Stimulated activated CD8-positive, alpha-beta memory T cell treated with anti-CD3 and anti-CD28 coated beads, Interleukin-15, amount 100 ng/mL, for 4 hours (primary cell): ENCODE measurements around the gene KBTBD12.
"Not testable (repeated sequence)": the region's sequence is repeated elsewhere in the genome, so short reads cannot be mapped to it uniquely, and the experiment has no call there.

Experiments
- DNase-seq, 2 donors: peaks; one replicate each; pipeline ENCODE4 v3.0.0-alpha.2; 2020; ENCODE audit warnings: low read depth in 2 of 2

KBTBD12 gene

GRCh38 chr3:127915115-127915936 lies at the start of gene KBTBD12:
Gene KBTBD12, plus strand, starts transcription at chr3:127915232. Its CDS starts 7,830 bp downstream, at chr3:127923062.
- DNase-seq = no peak

- no peak for DNase-seq
Measured at GRCh38 chr3:127865941-127866340, 49.1 kb upstream of the KBTBD12 start.

GRCh38 chr3:127867412-127867811 lies 47.6 kb upstream of the KBTBD12 start:
- no peak for DNase-seq

- no peak for DNase-seq
Measured at GRCh38 chr3:127867986-127868385, 47.0 kb upstream of the KBTBD12 start.

GRCh38 chr3:127870156-127870555 lies 44.9 kb upstream of the KBTBD12 start:
- no peak for DNase-seq

GRCh38 chr3:127874097-127874496 lies 40.9 kb upstream of the KBTBD12 start:
- DNase-seq = not testable (repeated sequence)

GRCh38 chr3:127881586-127881985 lies 33.4 kb upstream of the KBTBD12 start:
- no peak for DNase-seq

GRCh38 chr3:127884041-127884440 lies 31.0 kb upstream of the KBTBD12 start:
- no peak for DNase-seq

- DNase-seq = no peak
Measured at GRCh38 chr3:127886231-127886955, 28.6 kb upstream of the KBTBD12 start.

GRCh38 chr3:127886956-127887231 lies 28.1 kb upstream of the KBTBD12 start:
- no peak for DNase-seq

- no peak for DNase-seq
Measured at GRCh38 chr3:127887321-127887720, 27.7 kb upstream of the KBTBD12 start.

- DNase-seq = no peak
Measured at GRCh38 chr3:127888156-127888555, 26.9 kb upstream of the KBTBD12 start.

- DNase-seq = no peak
Measured at GRCh38 chr3:127888564-127889107, 26.4 kb upstream of the KBTBD12 start.

GRCh38 chr3:127889461-127889863 lies 25.6 kb upstream of the KBTBD12 start:
- no peak for DNase-seq

GRCh38 chr3:127889976-127890650 lies 24.9 kb upstream of the KBTBD12 start:
- DNase-seq = no peak

- DNase-seq = not testable (repeated sequence)
Measured at GRCh38 chr3:127890651-127891290, 24.3 kb upstream of the KBTBD12 start.

- DNase-seq = no peak
Measured at GRCh38 chr3:127894481-127894880, 20.6 kb upstream of the KBTBD12 start.

GRCh38 chr3:127899200-127899599 lies 15.8 kb upstream of the KBTBD12 start:
- DNase-seq = no peak

- DNase-seq = no peak
Measured at GRCh38 chr3:127899766-127900165, 15.3 kb upstream of the KBTBD12 start.

- no peak for DNase-seq
Measured at GRCh38 chr3:127900536-127900935, 14.5 kb upstream of the KBTBD12 start.

- DNase-seq = no peak
Measured at GRCh38 chr3:127902486-127902885, 12.5 kb upstream of the KBTBD12 start.
